ENCODE results near the gene FMNL2. TPM values are rescaled to one million over a fixed set of nuclear protein-coding genes. Genes with fewer than 3 reads are reported as not detected.

Gene FMNL2
- total and polyA plus RNA-seq, 4 experiments from 2014 or later, result 0.06 to 1.6 (median 0.94) TPM; not detected in 1

GRCh38 chr2:152395572-152395971, 60.6 kb downstream of the FMNL2 start:
- Mint-ChIP-seq H3K9me3 (peaks cover 0 to 5% (median 0%) of the 10 kb centered on the region in 8 donors), H3K27ac (no peak overlapping the region), H3K4me1 (peaks cover 0 to 3% (median 0%) of the 10 kb centered on the region in 4 donors), H3K36me3 (no peaks in the 10 kb centered on the region), H3K27me3 (peaks cover 0 to 11% of the 10 kb centered on the region in 2 donors), H3K4me3 (no peak overlapping the region)
- Histone ChIP-seq H3K9me3 (ENCODE audit: control insufficient read depth in 1 of 2, low read length in 2 of 2) (no peaks in the 10 kb centered on the region), H3K27ac (ENCODE audit: low read depth, low read length) (no peak overlapping the region), H3K27me3 (ENCODE audit: insufficient read depth, low read length) (no peaks in the 10 kb centered on the region), H3K36me3 (ENCODE audit: insufficient read depth, low read length) (no peaks in the 10 kb centered on the region), H3K4me1 (ENCODE audit: insufficient read depth, low read length) (no peaks in the 10 kb centered on the region), H3K4me3 (ENCODE audit: low read length in 2 of 2) (no peak overlapping the region)
- ChIA-PET CTCF (ENCODE audit: partially characterized antibody) (no interaction called here), POLR2A (ENCODE audit: partially characterized antibody) (no interaction called here)
- no peak for DNase-seq
- intact Hi-C loops (cut with micrococcal nuclease), result no loop called here

GRCh38 chr2:152396051-152396511, 61.1 kb downstream of the FMNL2 start:
- no peaks in the 10 kb centered on the region for H3K4me1 ChIP-seq (ENCODE audit: insufficient read depth, low read length)
- Mint-ChIP-seq H3K9me3 (peaks cover 0 to 5% (median 0%) of the 10 kb centered on the region in 8 donors), H3K36me3 (no peaks in the 10 kb centered on the region), H3K27ac (no peak overlapping the region), H3K27me3 (peaks cover 0 to 11% of the 10 kb centered on the region in 2 donors), H3K4me1 (peaks cover 0 to 3% (median 0%) of the 10 kb centered on the region in 4 donors), H3K4me3 (no peak overlapping the region)
- DNase-seq, result no peak
- intact Hi-C loops (cut with micrococcal nuclease), result no loop called here
- POLR2A ChIA-PET (ENCODE audit: partially characterized antibody), result no interaction called here
- no peak overlapping the region for H3K4me3 ChIP-seq (ENCODE audit: low read length in 2 of 2)
- H3K9me3 ChIP-seq (ENCODE audit: control insufficient read depth in 1 of 2, low read length in 2 of 2), result no peaks in the 10 kb centered on the region
- no peak overlapping the region for H3K27ac ChIP-seq (ENCODE audit: low read depth, low read length)
- no peaks in the 10 kb centered on the region for H3K36me3 ChIP-seq (ENCODE audit: insufficient read depth, low read length)
- CTCF ChIA-PET (ENCODE audit: partially characterized antibody), result no interaction called here
- no peaks in the 10 kb centered on the region for H3K27me3 ChIP-seq (ENCODE audit: insufficient read depth, low read length)

- Mint-ChIP-seq H3K27me3 (peaks cover 0 to 11% of the 10 kb centered on the region in 2 donors), H3K4me1 (peaks cover 0 to 3% (median 0%) of the 10 kb centered on the region in 4 donors), H3K4me3 (no peak overlapping the region), H3K9me3 (peaks cover 0 to 5% (median 0%) of the 10 kb centered on the region in 8 donors), H3K27ac (no peak overlapping the region), H3K36me3 (no peaks in the 10 kb centered on the region)
- Histone ChIP-seq H3K27ac (ENCODE audit: low read depth, low read length) (no peak overlapping the region), H3K9me3 (ENCODE audit: control insufficient read depth in 1 of 2, low read length in 2 of 2) (no peaks in the 10 kb centered on the region), H3K4me1 (ENCODE audit: insufficient read depth, low read length) (no peaks in the 10 kb centered on the region), H3K36me3 (ENCODE audit: insufficient read depth, low read length) (no peaks in the 10 kb centered on the region), H3K4me3 (ENCODE audit: low read length in 2 of 2) (no peak overlapping the region), H3K27me3 (ENCODE audit: insufficient read depth, low read length) (no peaks in the 10 kb centered on the region)
- POLR2A ChIA-PET (ENCODE audit: partially characterized antibody), result no interaction called here
- CTCF ChIA-PET (ENCODE audit: partially characterized antibody), result no interaction called here
- no peak for DNase-seq
- intact Hi-C loops (cut with micrococcal nuclease), result no loop called here
These were observed 61.8 kb downstream of the FMNL2 start for GRCh38 chr2:152396763-152397162.

- H3K27me3 Mint-ChIP-seq, result peaks cover 0 to 11% of the 10 kb centered on the region in 2 donors
- H3K4me1 ChIP-seq (ENCODE audit: insufficient read depth, low read length), result no peaks in the 10 kb centered on the region
- H3K9me3 ChIP-seq (ENCODE audit: control insufficient read depth in 1 of 2, low read length in 2 of 2), result no peaks in the 10 kb centered on the region
- no peaks in the 10 kb centered on the region for H3K27me3 ChIP-seq (ENCODE audit: insufficient read depth, low read length)
- no peaks in the 10 kb centered on the region for H3K36me3 ChIP-seq (ENCODE audit: insufficient read depth, low read length)
- H3K4me3 Mint-ChIP-seq, result no peak overlapping the region
- H3K9me3 Mint-ChIP-seq, result peaks cover 0 to 5% (median 0%) of the 10 kb centered on the region in 8 donors
- no peak overlapping the region for H3K4me3 ChIP-seq (ENCODE audit: low read length in 2 of 2)
- intact Hi-C loops (cut with micrococcal nuclease), result no loop called here
- CTCF ChIA-PET (ENCODE audit: partially characterized antibody), result no interaction called here
- POLR2A ChIA-PET (ENCODE audit: partially characterized antibody), result no interaction called here
- DNase-seq, result no peak
- no peak overlapping the region for H3K27ac Mint-ChIP-seq
- no peak overlapping the region for H3K27ac ChIP-seq (ENCODE audit: low read depth, low read length)
- H3K36me3 Mint-ChIP-seq, result no peaks in the 10 kb centered on the region
- H3K4me1 Mint-ChIP-seq, result peaks cover 3 to 10% (median 5%) of the 10 kb centered on the region in 4 donors
These were observed 64.0 kb downstream of the FMNL2 start for GRCh38 chr2:152399003-152399402.

- H3K27me3 Mint-ChIP-seq, result peaks cover 0 to 16% of the 10 kb centered on the region in 2 donors
- no peaks in the 10 kb centered on the region for H3K36me3 Mint-ChIP-seq
- Histone ChIP-seq H3K27me3 (ENCODE audit: insufficient read depth, low read length) (no peaks in the 10 kb centered on the region), H3K4me3 (ENCODE audit: low read length in 2 of 2) (no peak overlapping the region), H3K27ac (ENCODE audit: low read depth, low read length) (no peak overlapping the region), H3K9me3 (ENCODE audit: control insufficient read depth in 1 of 2, low read length in 2 of 2) (no peaks in the 10 kb centered on the region), H3K36me3 (ENCODE audit: insufficient read depth, low read length) (no peaks in the 10 kb centered on the region), H3K4me1 (ENCODE audit: insufficient read depth, low read length) (no peaks in the 10 kb centered on the region)
- peaks cover 0 to 5% (median 0%) of the 10 kb centered on the region in 8 donors for H3K9me3 Mint-ChIP-seq
- no peak overlapping the region for H3K27ac Mint-ChIP-seq
- POLR2A ChIA-PET (ENCODE audit: partially characterized antibody), result no interaction called here
- CTCF ChIA-PET (ENCODE audit: partially characterized antibody), result no interaction called here
- H3K4me3 Mint-ChIP-seq, result no peak overlapping the region
- DNase-seq, result no peak
- intact Hi-C loops (cut with micrococcal nuclease), result no loop called here
- peaks cover 3 to 10% (median 5%) of the 10 kb centered on the region in 4 donors for H3K4me1 Mint-ChIP-seq
These were observed 65.7 kb downstream of the FMNL2 start for GRCh38 chr2:152400607-152401214.

GRCh38 chr2:152402780-152403759, 68.1 kb downstream of the FMNL2 start:
- Histone ChIP-seq H3K27ac (ENCODE audit: low read depth, low read length) (no peak overlapping the region), H3K9me3 (ENCODE audit: control insufficient read depth in 1 of 2, low read length in 2 of 2) (no peaks in the 10 kb centered on the region), H3K4me3 (ENCODE audit: low read length in 2 of 2) (no peak overlapping the region), H3K4me1 (ENCODE audit: insufficient read depth, low read length) (no peaks in the 10 kb centered on the region), H3K27me3 (ENCODE audit: insufficient read depth, low read length) (no peaks in the 10 kb centered on the region), H3K36me3 (ENCODE audit: insufficient read depth, low read length) (no peaks in the 10 kb centered on the region)
- H3K27me3 Mint-ChIP-seq, result peaks cover 1 to 15% of the 10 kb centered on the region in 2 donors
- H3K27ac Mint-ChIP-seq, result peak overlapping the region in 4 of 7 donors; percentile 15 to 64 (median 36)
- DNase-seq, result peak in 3 of 5 donors; percentile 3 to 28 (median 5)
- peaks cover 0 to 5% (median 0%) of the 10 kb centered on the region in 8 donors for H3K9me3 Mint-ChIP-seq
- H3K36me3 Mint-ChIP-seq, result no peaks in the 10 kb centered on the region
- ChIA-PET POLR2A (ENCODE audit: partially characterized antibody) (no interaction called here), CTCF (ENCODE audit: partially characterized antibody) (no interaction called here)
- intact Hi-C loops (cut with micrococcal nuclease), result no loop called here
- H3K4me1 Mint-ChIP-seq, result peaks cover 4 to 11% (median 8%) of the 10 kb centered on the region in 4 donors
- peak overlapping the region in 4 of 8 donors; percentile 33 to 39 (median 36) for H3K4me3 Mint-ChIP-seq

All from CD4-positive, alpha-beta memory T cell (primary cell).